GM12878 (cell line): ENCODE measurements around the gene TGFBRAP1. TPM values are rescaled to one million over a fixed set of nuclear protein-coding genes. Genes with fewer than 3 reads are reported as not detected.

Experiments
- ATAC-seq: fragments of 200-7000 bp; cut with Tn5 transposase; 3 replicates; pipeline ENCODE4 v1.9.1; 2020; ENCODE audit warnings: mild to moderate bottlenecking, moderate library complexity
- BruUV-seq: library from RNA; stranded (reverse); fragments of 400-500 nt; replicated peaks from 2 replicates; lab custom pipeline; 2021; lab: Mats Ljungman, UMichigan
- CTCF ChIA-PET: fragments of 300-600 bp; sonication (Branson Sonifier 250); formaldehyde crosslinking; extraction: SDS; loops from one replicate; lab custom pipeline; 2021; ENCODE audit warnings: inconsistent platforms; lab: Yijun Ruan, JAX
- POLR2A ChIA-PET: fragments of 350-600 bp; formaldehyde crosslinking; extraction: SDS; loops from one replicate; lab custom pipeline; 2021; ENCODE audit warnings: inconsistent platforms; lab: Charles Lee
- RAD21 ChIA-PET: fragments of 300-600 bp; sonication (Branson Sonifier 250); formaldehyde crosslinking; loops from one replicate; lab custom pipeline; 2023; ENCODE audit warnings: antibody characterized with exemption; ENCODE audit not compliant: unreplicated experiment; lab: Charles Lee
- SMC1A ChIA-PET: fragments of 300-600 bp; sonication (Branson Sonifier 250); formaldehyde crosslinking; loops from one replicate; lab custom pipeline; 2023; ENCODE audit not compliant: unreplicated experiment, uncharacterized antibody; lab: Charles Lee
- DNase-seq: peaks from one replicate; pipeline ENCODE4 v3.0.0-alpha.2; 2011; ENCODE audit warnings: low read depth, low spot score
- FAIRE-seq: peaks from 3 replicates; lab custom pipeline; 2011; peaks lifted over from hg19 to GRCh38; lab: Jason Lieb, UNC
- H2AFZ ChIP-seq: 2 replicates; pipeline ENCODE4 v1.6.0; 2011; ENCODE audit warnings: low read depth, low read length, control low read depth; ENCODE audit not compliant: control insufficient read depth
- H3K27ac ChIP-seq: 2 replicates; pipeline ENCODE4 v1.5.1; 2011; ENCODE audit warnings: control low read depth; ENCODE audit not compliant: control insufficient read depth, insufficient read depth
- H3K27me3 ChIP-seq, 2 experiments: replicated peaks in 1 of 2; 2 replicates each; pipeline versions ENCODE4 v1.6.0 to v1.6.1; 2011; ENCODE audit warnings: low read length in 1 of 2; ENCODE audit not compliant: control insufficient read depth in 2 of 2, insufficient read depth in 2 of 2
- H3K36me3 ChIP-seq, 2 experiments: 2 replicates each; pipeline ENCODE4 v1.5.1; 2011; ENCODE audit warnings: low read length in 1 of 2; ENCODE audit not compliant: control insufficient read depth in 2 of 2, insufficient read depth in 2 of 2
- H3K4me1 ChIP-seq: 2 replicates; pipeline ENCODE4 v1.6.1; 2011; ENCODE audit warnings: mild to moderate bottlenecking, low read length, moderate library complexity, mixed read lengths; ENCODE audit not compliant: control insufficient read depth, insufficient read depth
- H3K4me2 ChIP-seq: 2 replicates; pipeline ENCODE4 v1.6.0; 2011; ENCODE audit warnings: control low read depth; ENCODE audit not compliant: control insufficient read depth, insufficient read depth
- H3K4me3 ChIP-seq: fragments of 200-600 bp; sonication (generic); 2 replicates; pipeline ENCODE4 v1.5.1; 2016
- H3K79me2 ChIP-seq: 2 replicates; pipeline ENCODE4 v1.6.0; 2011; ENCODE audit warnings: low read length; ENCODE audit not compliant: control insufficient read depth, insufficient read depth
- H3K9ac ChIP-seq: 2 replicates; pipeline ENCODE4 v1.8.0; 2011; ENCODE audit warnings: low read length, control low read depth, mixed read lengths; ENCODE audit not compliant: control insufficient read depth, insufficient read depth
- H3K9me3 ChIP-seq: replicated peaks from 3 replicates; pipeline ENCODE4 v1.5.1; 2011; ENCODE audit warnings: mild to moderate bottlenecking, low read length; ENCODE audit not compliant: control insufficient read depth, insufficient read depth
- H4K20me1 ChIP-seq: 2 replicates; pipeline ENCODE4 v1.6.0; 2011; ENCODE audit not compliant: control insufficient read depth, insufficient read depth
- BCL11A ChIP-seq: IDR thresholded peaks from 2 replicates; pipeline ENCODE4 v1.6.1; 2011; ENCODE audit warnings: low read depth, low read length
- BMI1 ChIP-seq: fragments of 450-650 bp; IDR thresholded peaks from 2 replicates; pipeline ENCODE4 v1.6.1; 2016; ENCODE audit warnings: mild to moderate bottlenecking, moderate library complexity, borderline replicate concordance
- IRF3 ChIP-seq: fragments of 450-650 bp; IDR thresholded peaks from 2 replicates; pipeline ENCODE4 v1.6.1; 2014; ENCODE audit warnings: mild to moderate bottlenecking
- JUNB ChIP-seq: IDR thresholded peaks from 2 replicates; pipeline ENCODE4 v1.6.1; 2016; ENCODE audit warnings: antibody characterized with exemption, mild to moderate bottlenecking
- NFXL1 ChIP-seq: fragments of 450-650 bp; IDR thresholded peaks from 2 replicates; pipeline ENCODE4 v1.6.1; 2017; ENCODE audit warnings: antibody characterized with exemption, mild to moderate bottlenecking, borderline replicate concordance
- NFYB ChIP-seq: IDR thresholded peaks from 2 replicates; pipeline ENCODE4 v1.6.1; 2011; ENCODE audit warnings: low read depth, mild to moderate bottlenecking, low read length, improper control_type of control experiment, moderate library complexity; ENCODE audit not compliant: insufficient read depth
- STAT1 ChIP-seq: fragments of 450-650 bp; conservative IDR thresholded peaks from 2 replicates; pipeline ENCODE4 v1.6.1; 2014; ENCODE audit warnings: antibody characterized with exemption, mild to moderate bottlenecking
- TCF12 ChIP-seq: IDR thresholded peaks from 2 replicates; pipeline ENCODE4 v1.6.1; 2011; ENCODE audit warnings: low read depth, mild to moderate bottlenecking, low read length
- ZBTB33 ChIP-seq: fragments of 450-650 bp; IDR thresholded peaks from 2 replicates; pipeline ENCODE4 v1.6.1; 2017; ENCODE audit warnings: mild to moderate bottlenecking
- WGBS: methylation state at CpG from one replicate; pipeline ENCODE4 v1.1.6; 2016; ENCODE audit warnings: low lambda C conversion rate; ENCODE audit not compliant: insufficient replicate concordance, insufficient coverage; ENCODE audit errors: missing lambda C conversion rate; 5-methylcytosine and 5-hydroxymethylcytosine counted together
- in situ Hi-C: fragments of 300-500 bp; cut with MboI; formaldehyde crosslinking; loops from 9 replicates; pipeline ENCODE4 v1.14.3; 2018; ENCODE audit warnings: mixed read lengths
- intact Hi-C: fragments of 100-400 bp; cut with micrococcal nuclease; formaldehyde crosslinking; loops from one replicate; pipeline ENCODE4 v1.14.2; 2022; ENCODE audit not compliant: unreplicated experiment
- polyA plus RNA-seq, 11 experiments: library from polyadenylated mRNA; depleted of rRNA in 4 of 11; unstranded in 6 of 11; stranded (reverse) in 5 of 11; fragments of >200 nt; fragmentation: Nextera tagmentation in 4 of 11; fragmentation: Illumina TruSeq in 1 of 11; extraction: Ambion mirVana in 4 of 11; extraction: Trizol in 1 of 11; gene quantifications; 1 replicate in 1 of 11; 2 replicates in 10 of 11; pipeline versions ENCODE4 v1.2.1 to v1.2.3, GENCODE V29; 2011 to 2016; ENCODE audit warnings: inconsistent platforms in 2 of 11, missing spikeins in 2 of 11, low read depth in 1 of 11
- total RNA-seq, 4 experiments: library from RNA; depleted of rRNA in 3 of 4; stranded (reverse); fragments of >200 nt in 3 of 4; fragmentation: Illumina TruSeq in 1 of 4; extraction: Trizol in 1 of 4; gene quantifications; 2 replicates each; pipeline versions ENCODE4 v1.2.1 to v1.2.3, GENCODE V29; 2013 to 2021
- TF ChIP-seq, protein P1 (sequence below): IDR thresholded peaks from 2 replicates; pipeline ENCODE4 v1.6.1; 2012; ENCODE audit warnings: low read depth, low read length, improper control_type of control experiment

The TGFBRAP1 gene
- total and polyA plus RNA-seq, 10 of the 15 experiments (the other 5 are each of a cell fraction or from before 2014, with no cell fraction given): 7.9 to 37.4 (median 23.7) TPM

- ChIA-PET CTCF (interaction anchor here (0.8 to 3.7 kb wide), 13 partner anchors 11 to 378 kb away, joined by 3 to 95 read pairs (median 6); no protein-coding TSS in a partner anchor), POLR2A (interaction anchor here (0.9 kb wide), 1 partner anchor 151 kb away, joined by 3 read pairs; no protein-coding TSS in a partner anchor), RAD21 (interaction anchor here (1.0 to 1.9 kb wide), 5 partner anchors 19 to 178 kb away, joined by 3 to 9 read pairs (median 5); no protein-coding TSS in a partner anchor), SMC1A (interaction anchor here (0.8 to 4.2 kb wide), 7 partner anchors 12 to 178 kb away, joined by 3 to 27 read pairs (median 6); no protein-coding TSS in a partner anchor)
- no peak for DNase-seq
- Histone ChIP-seq H3K9me3 (no peaks in the 10 kb centered on the region), H3K9ac (no peak overlapping the region), H3K27ac (no peak overlapping the region), H3K27me3 (no peaks in the 10 kb centered on the region), H3K79me2 (no peaks in the 10 kb centered on the region; the same call in 1 of the 2 replicates), H4K20me1 (no peaks in the 10 kb centered on the region), H3K4me1 (peaks cover 10% of the 10 kb centered on the region), H3K4me3 (no peak overlapping the region), H3K36me3 (no peaks in the 10 kb centered on the region), H3K4me2 (no peak overlapping the region), H2AFZ (no peak overlapping the region)
- ATAC-seq: no peak
- BruUV-seq: no TSS peak
- WGBS: 32% methylated on average over 8 of the region's 8 CpGs
- no peak for TF ChIP-seq STAT1
- no peak for TF ChIP-seq JUNB
- intact Hi-C loops: loop anchor here (1.0 kb wide), 2 partner anchors 152 to 176 kb away; no protein-coding TSS in a partner anchor
- no peak for FAIRE-seq
- in situ Hi-C loops: no loop called here
Observed at GRCh38 chr2:105368759-105369408, 39.3 kb upstream of the TGFBRAP1 start.

GRCh38 chr2:105365206-105365605, 35.7 kb upstream of the TGFBRAP1 start:
- Histone ChIP-seq H3K4me3 (no peak overlapping the region), H3K27me3 (no peaks in the 10 kb centered on the region), H3K4me2 (no peak overlapping the region), H3K27ac (no peak overlapping the region), H3K9me3 (no peaks in the 10 kb centered on the region), H3K4me1 (no peaks in the 10 kb centered on the region; the same call in 1 of the 2 replicates), H2AFZ (no peak overlapping the region), H3K9ac (no peak overlapping the region), H3K36me3 (no peaks in the 10 kb centered on the region; a peak in 1 of 4 replicates), H3K79me2 (no peaks in the 10 kb centered on the region), H4K20me1 (no peaks in the 10 kb centered on the region)
- DNase-seq (no peak), FAIRE-seq (no peak), ATAC-seq (no peak)
- 61% methylated on average over 3 of the region's 3 CpGs for WGBS
- SMC1A ChIA-PET: interaction anchor here (1.0 to 1.6 kb wide), 2 partner anchors 20 to 152 kb away, joined by 3 to 5 read pairs; no protein-coding TSS in a partner anchor
- CTCF ChIA-PET: interaction anchor here (0.9 to 1.6 kb wide), 3 partner anchors 19 to 156 kb away, joined by 3 to 5 read pairs (median 4); no protein-coding TSS in a partner anchor
- intact Hi-C loops (no loop called here), in situ Hi-C loops (no loop called here)
- POLR2A ChIA-PET: interaction anchor here (0.6 kb wide), 1 partner anchor 156 kb away, joined by 3 read pairs; no protein-coding TSS in a partner anchor
- BruUV-seq: no TSS peak
- RAD21 ChIA-PET: interaction anchor here (0.7 kb wide), 1 partner anchor 1180 kb away, joined by 3 read pairs; no protein-coding TSS in a partner anchor
- TF ChIP-seq TCF12: no peak
- no peak for TF ChIP-seq NFYB
- TF ChIP-seq BMI1: no peak
- TF ChIP-seq, protein P1, sequence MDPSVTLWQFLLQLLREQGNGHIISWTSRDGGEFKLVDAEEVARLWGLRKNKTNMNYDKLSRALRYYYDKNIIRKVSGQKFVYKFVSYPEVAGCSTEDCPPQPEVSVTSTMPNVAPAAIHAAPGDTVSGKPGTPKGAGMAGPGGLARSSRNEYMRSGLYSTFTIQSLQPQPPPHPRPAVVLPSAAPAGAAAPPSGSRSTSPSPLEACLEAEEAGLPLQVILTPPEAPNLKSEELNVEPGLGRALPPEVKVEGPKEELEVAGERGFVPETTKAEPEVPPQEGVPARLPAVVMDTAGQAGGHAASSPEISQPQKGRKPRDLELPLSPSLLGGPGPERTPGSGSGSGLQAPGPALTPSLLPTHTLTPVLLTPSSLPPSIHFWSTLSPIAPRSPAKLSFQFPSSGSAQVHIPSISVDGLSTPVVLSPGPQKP: no peak
- TF ChIP-seq IRF3: no peak
- no peak for TF ChIP-seq BCL11A
- no peak for TF ChIP-seq NFXL1
- TF ChIP-seq ZBTB33: no peak
